IMR-90 (cell line): ENCODE measurements around the gene SLC30A5. TPM values are rescaled to one million over a fixed set of nuclear protein-coding genes. Genes with fewer than 3 reads are reported as not detected.

Experiments used
- ATAC-seq: fragments of 200-7000 bp; cut with Tn5 transposase; 2 replicates; pipeline ENCODE4 v1.9.1; 2020; ENCODE audit warnings: low read depth, mild to moderate bottlenecking, moderate library complexity
- BruUV-seq: library from RNA; stranded (reverse); fragments of 400-500 nt; replicated peaks from 2 replicates; lab custom pipeline; 2021; lab: Mats Ljungman, UMichigan
- CTCF ChIA-PET: fragments of 300-600 bp; formaldehyde crosslinking; extraction: SDS; loops from one replicate; lab custom pipeline; 2021; ENCODE audit warnings: antibody characterized with exemption; lab: Yijun Ruan, JAX
- POLR2A ChIA-PET: fragments of 300-600 bp; sonication (Branson Sonifier 250); formaldehyde crosslinking; loops from one replicate; lab custom pipeline; 2022; ENCODE audit warnings: antibody characterized with exemption; ENCODE audit not compliant: unreplicated experiment; lab: Charles Lee
- DNase-seq: peaks from one replicate; pipeline ENCODE4 v3.0.0; 2013
- H2AFZ ChIP-seq: replicated peaks from 2 replicates; pipeline ENCODE3; 2013; ENCODE audit warnings: low read length, mild to moderate bottlenecking; ENCODE audit not compliant: poor library complexity
- H2AK5ac ChIP-seq: 2 replicates; pipeline ENCODE4 v1.6.1; 2013; ENCODE audit warnings: low read depth, low read length, inconsistent platforms
- H2AK9ac ChIP-seq: replicated peaks from 2 replicates; pipeline ENCODE3; 2013; ENCODE audit warnings: mild to moderate bottlenecking, low read depth, low read length, moderate library complexity; ENCODE audit not compliant: poor library complexity
- H2BK120ac ChIP-seq: 2 replicates; pipeline ENCODE4 v1.6.1; 2013; ENCODE audit warnings: low read depth, low read length, inconsistent platforms
- H2BK15ac ChIP-seq: 3 replicates; pipeline ENCODE4 v1.6.1; 2013; ENCODE audit warnings: low read depth, low read length, inconsistent platforms
- H2BK20ac ChIP-seq: 2 replicates; pipeline ENCODE4 v1.6.1; 2013; ENCODE audit warnings: low read depth, mild to moderate bottlenecking, inconsistent platforms, low read length, moderate library complexity
- H2BK5ac ChIP-seq: 2 replicates; pipeline ENCODE4 v1.6.1; 2013; ENCODE audit warnings: mild to moderate bottlenecking, low read depth, low read length, inconsistent platforms; ENCODE audit not compliant: poor library complexity, severe bottlenecking
- H3K14ac ChIP-seq: replicated peaks from 2 replicates; pipeline ENCODE4 v1.6.1; 2013; ENCODE audit warnings: low read depth, low read length, inconsistent platforms
- H3K18ac ChIP-seq: 2 replicates; pipeline ENCODE4 v1.6.1; 2013; ENCODE audit warnings: low read depth, low read length, control low read depth
- H3K23ac ChIP-seq: 2 replicates; pipeline ENCODE4 v1.6.1; 2013; ENCODE audit warnings: low read depth, low read length, inconsistent platforms
- H3K27ac ChIP-seq: 2 replicates; pipeline ENCODE4 v1.5.1; 2013; ENCODE audit warnings: mild to moderate bottlenecking, control low read depth, low read length; ENCODE audit not compliant: insufficient read depth
- H3K27me3 ChIP-seq: 2 replicates; pipeline ENCODE4 v1.6.1; 2013; ENCODE audit warnings: low read length; ENCODE audit not compliant: control insufficient read depth, insufficient read depth
- H3K36me3 ChIP-seq: 2 replicates; pipeline ENCODE4 v1.6.1; 2013; ENCODE audit warnings: low read length, mixed read lengths; ENCODE audit not compliant: control insufficient read depth, insufficient read depth
- H3K4ac ChIP-seq: 2 replicates; pipeline ENCODE4 v1.6.1; 2013; ENCODE audit warnings: low read depth, low read length, inconsistent platforms
- H3K4me1 ChIP-seq: 2 replicates; pipeline ENCODE4 v1.6.1; 2013; ENCODE audit warnings: low read length, mixed read lengths; ENCODE audit not compliant: control insufficient read depth, insufficient read depth
- H3K4me2 ChIP-seq: 2 replicates; pipeline ENCODE4 v1.6.1; 2013; ENCODE audit warnings: low read depth, mild to moderate bottlenecking, control low read depth, low read length, moderate library complexity
- H3K4me3 ChIP-seq: 2 replicates; pipeline ENCODE4 v1.5.1; 2013; ENCODE audit warnings: low read depth, mild to moderate bottlenecking, control low read depth, low read length, moderate library complexity; ENCODE audit not compliant: insufficient read depth
- H3K56ac ChIP-seq: 2 replicates; pipeline ENCODE4 v1.6.1; 2013; ENCODE audit warnings: low read length, inconsistent platforms; ENCODE audit not compliant: insufficient read depth; ENCODE audit errors: extremely low read depth
- H3K79me1 ChIP-seq, 2 experiments: 2 replicates each; pipeline ENCODE4 v1.6.1; 2013; ENCODE audit warnings: low read length in 2 of 2, inconsistent platforms in 1 of 2, low read depth in 1 of 2
- H3K9ac ChIP-seq: 2 replicates; pipeline ENCODE4 v1.6.1; 2013; ENCODE audit warnings: low read depth, low read length, control low read depth
- H3K9me1 ChIP-seq: 2 replicates; pipeline ENCODE4 v1.6.1; 2013; ENCODE audit warnings: low read length, inconsistent platforms; ENCODE audit not compliant: insufficient read depth
- H3K9me3 ChIP-seq: 2 replicates; pipeline ENCODE4 v1.6.1; 2013; ENCODE audit warnings: low read length; ENCODE audit not compliant: control insufficient read depth, insufficient read depth
- H4K20me1 ChIP-seq: 2 replicates; pipeline ENCODE4 v1.6.1; 2013; ENCODE audit warnings: low read length, inconsistent platforms; ENCODE audit not compliant: insufficient read depth
- H4K5ac ChIP-seq: 2 replicates; pipeline ENCODE4 v1.6.1; 2013; ENCODE audit warnings: mild to moderate bottlenecking, low read depth, low read length, control low read depth
- H4K8ac ChIP-seq, 2 experiments: 2 replicates each; pipeline ENCODE4 v1.6.1; 2013; ENCODE audit warnings: low read depth in 2 of 2, low read length in 2 of 2, control low read depth in 1 of 2, inconsistent platforms in 1 of 2
- H4K91ac ChIP-seq: 2 replicates; pipeline ENCODE4 v1.6.1; 2013; ENCODE audit warnings: low read depth, low read length, inconsistent platforms; ENCODE audit not compliant: insufficient read depth
- BHLHE40 ChIP-seq: fragments of 150-350 bp; IDR thresholded peaks from 2 replicates; pipeline ENCODE4 v1.6.1; 2016; ENCODE audit warnings: mild to moderate bottlenecking, low read depth, low read length
- MAFK ChIP-seq: IDR thresholded peaks from 2 replicates; pipeline ENCODE4 v1.6.1; 2012; ENCODE audit warnings: low read depth, low read length, improper control_type of control experiment
- MXI1 ChIP-seq: IDR thresholded peaks from 2 replicates; pipeline ENCODE4 v1.6.1; 2012; ENCODE audit warnings: low read depth, mild to moderate bottlenecking, low read length, moderate library complexity, borderline replicate concordance
- RCOR1 ChIP-seq: IDR thresholded peaks from 2 replicates; pipeline ENCODE4 v1.6.1; 2012; ENCODE audit warnings: mild to moderate bottlenecking, low read length, improper control_type of control experiment; ENCODE audit not compliant: insufficient replicate concordance
- WGBS, 2 experiments: methylation state at CpG; one replicate each; pipeline versions ENCODE4 v1.1.5 to v1.1.7; 2013; ENCODE audit warnings: missing lambda C conversion rate in 2 of 2; ENCODE audit not compliant: insufficient read length in 1 of 2; ENCODE audit errors: extremely low coverage in 2 of 2; 5-methylcytosine and 5-hydroxymethylcytosine counted together
- dilution Hi-C: fragments of 300-500 bp; cut with HindIII; formaldehyde crosslinking; loops from one replicate; pipeline ENCODE4 v1.14.3; 2018; ENCODE audit warnings: low sequenced_read_pairs; ENCODE audit not compliant: unreplicated experiment
- in situ Hi-C: fragments of 300-500 bp; cut with MboI; formaldehyde crosslinking; loops from 3 replicates; pipeline ENCODE4 v1.14.3; 2019; ENCODE audit warnings: low sequenced_read_pairs, inconsistent platforms, mixed read lengths
- intact Hi-C: fragments of 100-400 bp; cut with micrococcal nuclease; formaldehyde crosslinking; loops from 2 replicates; pipeline ENCODE4 v1.10.0; 2022
- polyA plus RNA-seq, 3 experiments: library from polyadenylated mRNA; depleted of rRNA; stranded (reverse); fragments of >200 nt; gene quantifications; 2 replicates each; pipeline ENCODE4 v1.2.3, GENCODE V29; 2012; ENCODE audit warnings: low replicate concordance in 1 of 3
- total RNA-seq: library from RNA; depleted of rRNA; stranded (reverse); fragments of >200 nt; gene quantifications from 2 replicates; pipeline ENCODE4 v1.2.3, GENCODE V29; 2012

Gene SLC30A5
- total and polyA plus RNA-seq, 2 of the 4 experiments (the other 2 are of a cell fraction): 21.2 to 34.8 TPM

GRCh38 chr5:69092969-69093368 is 845 bp upstream of the SLC30A5 start:
- CTCF ChIA-PET: interaction anchor here (0.6 to 1.6 kb wide), 10 partner anchors 9 to 279 kb away, joined by 3 to 27 read pairs (median 4); partner anchors contain the start of gene CENPH
- H2AFZ ChIP-seq: no peak overlapping the region
- in situ Hi-C loops: no loop called here
- DNase-seq (no peak), ATAC-seq (no peak)
- no TSS peak for BruUV-seq
- no peak overlapping the region for H2BK5ac ChIP-seq
- peaks cover 4% of the 10 kb centered on the region; the same call in 1 of the 2 replicates for H4K20me1 ChIP-seq
- H3K27me3 ChIP-seq: no peaks in the 10 kb centered on the region
- H3K9ac ChIP-seq: no peak overlapping the region
- no peak overlapping the region; a peak in 1 of 4 replicates for H4K8ac ChIP-seq
- H3K79me1 ChIP-seq: peaks cover 13 to 26% of the 10 kb centered on the region in 2 experiments
- intact Hi-C loops: loop anchor here (2.0 to 10.0 kb wide), 4 partner anchors 46 to 276 kb away; partner anchors contain the start of genes AK6, RAD17 and TAF9
- no peaks in the 10 kb centered on the region for H3K9me3 ChIP-seq
- H2AK5ac ChIP-seq: no peak overlapping the region
- H3K36me3 ChIP-seq: peaks cover 4% of the 10 kb centered on the region; the same call in 1 of the 2 replicates
- TF ChIP-seq RCOR1 (no peak), BHLHE40 (no peak), MXI1 (no peak), MAFK (peak; percentile 65)
- no peak overlapping the region for H3K56ac ChIP-seq
- H3K4ac ChIP-seq: no peak overlapping the region
- POLR2A ChIA-PET: no interaction called here
- no peak overlapping the region for H2BK20ac ChIP-seq
- peak overlapping the region; percentile 4; the same call in 1 of the 2 replicates for H4K5ac ChIP-seq
- H3K9me1 ChIP-seq: no peaks in the 10 kb centered on the region
- dilution Hi-C loops: no loop called here
- H3K27ac ChIP-seq: no peak overlapping the region
- H3K18ac ChIP-seq: no peak overlapping the region
- no peak overlapping the region for H2BK15ac ChIP-seq
- H3K4me1 ChIP-seq: peaks cover 3% of the 10 kb centered on the region; the same call in 1 of the 2 replicates
- H3K14ac ChIP-seq: no peak overlapping the region
- no peak overlapping the region for H3K23ac ChIP-seq
- no peak overlapping the region for H3K4me3 ChIP-seq
- no peak overlapping the region for H2AK9ac ChIP-seq
- no CpG with 5 or more reads among the region's 6 CpGs for WGBS, 2 experiments
- H4K91ac ChIP-seq: no peak overlapping the region
- no peak overlapping the region for H2BK120ac ChIP-seq
- H3K4me2 ChIP-seq: no peak overlapping the region
